ENCODE results near the gene CACNA1F. TPM values are rescaled to one million over a fixed set of nuclear protein-coding genes. Genes with fewer than 3 reads are reported as not detected.

CACNA1F gene
- total RNA-seq, 1 experiment from 2014 or later, result not detected

GRCh38 chrX:49273181-49273727, 40.1 kb upstream of the CACNA1F start:
- intact Hi-C loops (cut with micrococcal nuclease; ENCODE audit: unreplicated experiment) (no loop called here), in situ Hi-C loops (cut with HindIII; ENCODE audit: low pct_unique_long_range_greater_than_20kb, low sequenced_read_pairs) (no loop called here)
- Histone ChIP-seq H3K27me3 (ENCODE audit: control insufficient read depth, insufficient read depth, low read length) (no peaks in the 10 kb centered on the region), H3K27ac (ENCODE audit: low read length) (no peak overlapping the region), H3K36me3 (ENCODE audit: control insufficient read depth, insufficient read depth, low read length) (no peaks in the 10 kb centered on the region), H3K9me3 (ENCODE audit: control insufficient read depth, insufficient read depth, low read depth, low read length) (no peaks in the 10 kb centered on the region), H3K4me1 (ENCODE audit: control insufficient read depth, insufficient read depth, low read length) (peaks cover 20% of the 10 kb centered on the region), H3K4me3 (ENCODE audit: low read depth in 2 of 2, low read length in 2 of 2) (no peak overlapping the region)
- CTCF ChIA-PET, result no interaction called here
- POLR2A ChIA-PET, result no interaction called here
- TF ChIP-seq SIN3A (IDR thresholded peaks at IDR 0.05; ENCODE audit: borderline replicate concordance, insufficient read depth, low read depth, low read length) (no peak), TCF7L2 (IDR thresholded peaks at IDR 0.05; ENCODE audit: low read depth, low read length) (no peak), POLR2AphosphoS5 (IDR thresholded peaks at IDR 0.05; ENCODE audit: low read depth, low read length) (no peak), CTCF (IDR thresholded peaks at IDR 0.05) (no peak), REST (IDR thresholded peaks at IDR 0.05; ENCODE audit: insufficient read depth in 1 of 2, low read depth in 2 of 2, low read length in 1 of 2) (no peak)
- no TSS peak for BruUV-seq (replicated peaks)
- DNase-seq (ENCODE audit: low read depth, low spot score) (no peak), ATAC-seq (no peak)

- no peak overlapping the region for H3K4me3 ChIP-seq (ENCODE audit: low read depth in 2 of 2, low read length in 2 of 2)
- no peaks in the 10 kb centered on the region for H3K36me3 ChIP-seq (ENCODE audit: control insufficient read depth, insufficient read depth, low read length)
- no peak for ATAC-seq
- TF ChIP-seq POLR2AphosphoS5 (IDR thresholded peaks at IDR 0.05; ENCODE audit: low read depth, low read length), result no peak
- no peak for TF ChIP-seq CTCF (IDR thresholded peaks at IDR 0.05)
- TF ChIP-seq REST (IDR thresholded peaks at IDR 0.05; ENCODE audit: insufficient read depth in 1 of 2, low read depth in 2 of 2, low read length in 1 of 2), result no peak
- TF ChIP-seq TCF7L2 (IDR thresholded peaks at IDR 0.05; ENCODE audit: low read depth, low read length), result no peak
- no peak for TF ChIP-seq SIN3A (IDR thresholded peaks at IDR 0.05; ENCODE audit: borderline replicate concordance, insufficient read depth, low read depth, low read length)
- POLR2A ChIA-PET, result interaction anchor here (0.5 kb wide), 1 partner anchor 31 kb away, joined by 9 read pairs; no protein-coding TSS in a partner anchor
- H3K27me3 ChIP-seq (ENCODE audit: control insufficient read depth, insufficient read depth, low read length), result no peaks in the 10 kb centered on the region
- in situ Hi-C loops (cut with HindIII; ENCODE audit: low pct_unique_long_range_greater_than_20kb, low sequenced_read_pairs), result no loop called here
- H3K9me3 ChIP-seq (ENCODE audit: control insufficient read depth, insufficient read depth, low read depth, low read length), result no peaks in the 10 kb centered on the region
- no peak overlapping the region for H3K27ac ChIP-seq (ENCODE audit: low read length)
- intact Hi-C loops (cut with micrococcal nuclease; ENCODE audit: unreplicated experiment), result no loop called here
- peaks cover 20% of the 10 kb centered on the region for H3K4me1 ChIP-seq (ENCODE audit: control insufficient read depth, insufficient read depth, low read length)
- DNase-seq (ENCODE audit: low read depth, low spot score), result no peak
- CTCF ChIA-PET, result no interaction called here
- BruUV-seq (replicated peaks), result no TSS peak
Measured at GRCh38 chrX:49272421-49272820, 39.3 kb upstream of the CACNA1F start.
